Tibial nerve (tissue), 4 donors: Measurements from ENCODE around the gene MRPL4. TPM values are rescaled to one million over a fixed set of nuclear protein-coding genes. Genes with fewer than 3 reads are reported as not detected.

ENCODE experiments used
- DNase-seq, 2 donors: peaks; one replicate each; pipeline ENCODE4 v3.0.0-alpha.2; 2019; ENCODE audit warnings: low spot score in 2 of 2
- H3K27ac ChIP-seq, 4 donors: fragments of 200-600 bp; sonication (generic) in 3 of 4; one replicate each; pipeline ENCODE4 v1.5.1; 2017 to 2019; ENCODE audit warnings: mild to moderate bottlenecking in 1 of 4
- H3K27me3 ChIP-seq, 2 donors: fragments of 200-600 bp; sonication (generic) in 1 of 2; one replicate each; pipeline versions ENCODE4 v1.5.1 to v1.6.0; 2017 to 2019
- H3K36me3 ChIP-seq, 3 donors: fragments of 200-600 bp; sonication (generic); one replicate each; pipeline ENCODE4 v1.5.1; 2018 to 2019
- H3K4me1 ChIP-seq, 4 donors: fragments of 200-600 bp; sonication (generic) in 3 of 4; one replicate each; pipeline ENCODE4 v1.5.1; 2017 to 2019
- H3K4me3 ChIP-seq, 4 donors: fragments of 200-600 bp; sonication (generic) in 3 of 4; one replicate each; pipeline ENCODE4 v1.5.1; 2017 to 2019; ENCODE audit warnings: mild to moderate bottlenecking in 1 of 4, moderate library complexity in 1 of 4
- H3K9me3 ChIP-seq, 4 donors: fragments of 200-600 bp; sonication (generic) in 3 of 4; one replicate each; pipeline ENCODE4 v1.5.1; 2017 to 2019
- EP300 ChIP-seq, 2 donors: sonication (generic); formaldehyde crosslinking; IDR thresholded peaks; one replicate each; pipeline ENCODE4 v1.6.1; 2017; ENCODE audit warnings: antibody characterized with exemption in 2 of 2, mild to moderate bottlenecking in 1 of 2
- POLR2A ChIP-seq, 2 donors: fragments of 450-650 bp; IDR thresholded peaks; one replicate each; pipeline ENCODE4 v1.6.1; 2017; ENCODE audit warnings: antibody characterized with exemption in 2 of 2, mild to moderate bottlenecking in 2 of 2, moderate library complexity in 2 of 2
- WGBS, 2 donors: methylation state at CpG; one replicate each; pipeline ENCODE4 v1.1.5; 2018; 5-methylcytosine and 5-hydroxymethylcytosine counted together
- total RNA-seq, 4 donors: library from RNA; depleted of rRNA; stranded (reverse); fragments of >200 nt; gene quantifications; one replicate each; pipeline ENCODE4 v1.1.0, GENCODE V29; 2016
- TF ChIP-seq, protein P1 (sequence below), 5 experiments: fragments of 200-600 bp in 3 of 5; fragments of 450-650 bp in 2 of 5; sonication (generic) in 3 of 5; IDR thresholded peaks; one replicate each; pipeline ENCODE4 v1.5.1; 2016 to 2019; ENCODE audit warnings: antibody characterized with exemption in 5 of 5, mild to moderate bottlenecking in 3 of 5, moderate library complexity in 2 of 5

MRPL4 gene
- total RNA-seq, 4 donors from 2014 or later, result 37.9 to 83.1 (median 47.8) TPM

DNA sequence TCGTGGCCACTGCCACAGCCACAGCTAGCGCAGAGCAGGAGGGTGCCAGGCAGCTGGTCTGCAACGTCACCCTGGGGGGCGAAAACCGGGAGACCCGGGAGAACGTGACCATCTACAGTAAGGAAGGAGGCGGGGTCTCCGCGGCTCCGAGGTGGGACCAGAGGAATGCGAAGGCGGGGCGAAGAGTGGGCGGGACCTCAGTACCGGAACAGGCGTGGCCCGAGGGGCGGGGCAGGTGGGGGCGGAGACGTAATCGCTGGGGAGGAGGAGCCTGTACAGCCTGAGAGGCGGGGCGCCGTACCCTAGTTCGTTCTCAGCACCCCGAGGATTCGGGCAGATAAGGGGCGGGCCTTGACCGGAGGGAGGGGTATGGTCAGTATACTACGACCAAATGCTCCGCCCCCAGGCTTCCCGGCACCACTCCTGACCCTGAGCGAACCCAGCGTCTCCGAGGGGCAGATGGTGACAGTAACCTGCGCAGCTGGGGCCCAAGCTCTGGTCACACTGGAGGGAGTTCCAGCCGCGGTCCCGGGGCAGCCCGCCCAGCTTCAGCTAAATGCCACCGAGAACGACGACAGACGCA lies 40.3 kb downstream of the MRPL4 start:
- Histone ChIP-seq H3K4me3 (peak overlapping the region in 3 of 4 donors; percentile 0 to 43 (median 19)), H3K4me1 (peaks cover 0 to 89% (median 52%) of the 10 kb centered on the region in 4 donors), H3K27me3 (peaks cover 3 to 97% of the 10 kb centered on the region in 2 donors), H3K36me3 (no peaks in the 10 kb centered on the region), H3K27ac (no peak overlapping the region), H3K9me3 (no peaks in the 10 kb centered on the region)
- 2 to 3% methylated on average over 34 to 41 of the region's 45 CpGs for WGBS, 2 donors
- TF ChIP-seq EP300 (IDR thresholded peaks at IDR 0.05), result no peak
- TF ChIP-seq, protein P1, sequence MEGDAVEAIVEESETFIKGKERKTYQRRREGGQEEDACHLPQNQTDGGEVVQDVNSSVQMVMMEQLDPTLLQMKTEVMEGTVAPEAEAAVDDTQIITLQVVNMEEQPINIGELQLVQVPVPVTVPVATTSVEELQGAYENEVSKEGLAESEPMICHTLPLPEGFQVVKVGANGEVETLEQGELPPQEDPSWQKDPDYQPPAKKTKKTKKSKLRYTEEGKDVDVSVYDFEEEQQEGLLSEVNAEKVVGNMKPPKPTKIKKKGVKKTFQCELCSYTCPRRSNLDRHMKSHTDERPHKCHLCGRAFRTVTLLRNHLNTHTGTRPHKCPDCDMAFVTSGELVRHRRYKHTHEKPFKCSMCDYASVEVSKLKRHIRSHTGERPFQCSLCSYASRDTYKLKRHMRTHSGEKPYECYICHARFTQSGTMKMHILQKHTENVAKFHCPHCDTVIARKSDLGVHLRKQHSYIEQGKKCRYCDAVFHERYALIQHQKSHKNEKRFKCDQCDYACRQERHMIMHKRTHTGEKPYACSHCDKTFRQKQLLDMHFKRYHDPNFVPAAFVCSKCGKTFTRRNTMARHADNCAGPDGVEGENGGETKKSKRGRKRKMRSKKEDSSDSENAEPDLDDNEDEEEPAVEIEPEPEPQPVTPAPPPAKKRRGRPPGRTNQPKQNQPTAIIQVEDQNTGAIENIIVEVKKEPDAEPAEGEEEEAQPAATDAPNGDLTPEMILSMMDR (IDR thresholded peaks at IDR 0.05), result no peak
- TF ChIP-seq POLR2A (IDR thresholded peaks at IDR 0.05), result no peak
- DNase-seq, result peak; percentile 47 to 61

DNA sequence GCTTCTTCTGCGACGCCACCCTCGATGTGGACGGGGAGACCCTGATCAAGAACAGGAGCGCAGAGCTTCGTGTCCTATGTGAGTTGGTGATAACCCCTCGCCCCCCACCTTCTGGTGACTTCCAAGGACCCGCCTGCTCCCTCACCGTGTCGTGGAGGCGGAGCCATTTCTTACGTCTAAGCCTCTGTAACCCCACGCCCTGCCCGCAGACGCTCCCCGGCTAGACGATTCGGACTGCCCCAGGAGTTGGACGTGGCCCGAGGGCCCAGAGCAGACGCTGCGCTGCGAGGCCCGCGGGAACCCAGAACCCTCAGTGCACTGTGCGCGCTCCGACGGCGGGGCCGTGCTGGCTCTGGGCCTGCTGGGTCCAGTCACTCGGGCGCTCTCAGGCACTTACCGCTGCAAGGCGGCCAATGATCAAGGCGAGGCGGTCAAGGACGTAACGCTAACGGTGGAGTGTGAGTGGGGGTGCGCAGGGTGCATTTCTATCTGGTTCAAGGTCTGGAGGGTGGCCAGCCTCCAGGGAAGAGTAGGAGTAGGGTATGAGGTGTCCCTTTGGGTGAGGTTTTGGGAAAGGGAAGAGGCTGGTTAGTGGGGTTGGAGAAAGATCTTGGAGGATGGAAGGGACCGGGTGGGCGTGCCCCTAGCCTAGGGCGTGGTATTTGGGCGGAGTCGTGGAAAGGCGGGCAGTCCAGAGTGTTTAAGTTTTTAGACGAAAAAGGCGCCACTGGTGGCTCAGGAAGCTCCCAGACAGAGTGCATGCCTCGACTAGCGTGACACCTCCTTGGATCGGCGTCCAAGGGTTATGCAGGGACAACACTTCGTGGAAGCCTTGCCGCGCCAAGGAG lies 41.0 kb downstream of the MRPL4 start:
- Histone ChIP-seq H3K9me3 (no peaks in the 10 kb centered on the region), H3K36me3 (no peaks in the 10 kb centered on the region), H3K27me3 (peaks cover 3 to 97% of the 10 kb centered on the region in 2 donors), H3K4me1 (peaks cover 0 to 82% (median 48%) of the 10 kb centered on the region in 4 donors), H3K27ac (no peak overlapping the region), H3K4me3 (peak overlapping the region in 2 of 4 donors; percentile 14 to 43)
- 18 to 24% methylated on average over 23 to 31 of the region's 56 CpGs for WGBS, 2 donors
- no peak for DNase-seq
- TF ChIP-seq POLR2A (IDR thresholded peaks at IDR 0.05) (no peak), EP300 (IDR thresholded peaks at IDR 0.05) (no peak)
- TF ChIP-seq, protein P1 (IDR thresholded peaks at IDR 0.05), result no peak

DNA sequence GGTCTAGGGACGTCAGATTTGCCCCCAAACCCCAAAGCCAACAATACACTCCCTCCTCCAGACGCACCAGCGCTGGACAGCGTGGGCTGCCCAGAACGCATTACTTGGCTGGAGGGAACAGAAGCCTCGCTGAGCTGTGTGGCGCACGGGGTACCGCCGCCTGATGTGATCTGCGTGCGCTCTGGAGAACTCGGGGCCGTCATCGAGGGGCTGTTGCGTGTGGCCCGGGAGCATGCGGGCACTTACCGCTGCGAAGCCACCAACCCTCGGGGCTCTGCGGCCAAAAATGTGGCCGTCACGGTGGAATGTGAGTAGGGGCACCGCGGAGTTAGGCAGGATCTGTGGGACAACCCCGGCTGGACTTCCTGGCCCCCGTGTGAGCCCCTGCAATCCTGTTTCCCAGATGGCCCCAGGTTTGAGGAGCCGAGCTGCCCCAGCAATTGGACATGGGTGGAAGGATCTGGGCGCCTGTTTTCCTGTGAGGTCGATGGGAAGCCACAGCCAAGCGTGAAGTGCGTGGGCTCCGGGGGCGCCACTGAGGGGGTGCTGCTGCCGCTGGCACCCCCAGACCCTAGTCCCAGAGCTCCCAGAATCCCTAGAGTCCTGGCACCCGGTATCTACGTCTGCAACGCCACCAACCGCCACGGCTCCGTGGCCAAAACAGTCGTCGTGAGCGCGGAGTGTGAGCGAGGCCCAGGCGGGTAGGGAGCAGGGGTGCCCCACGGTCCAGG lies 41.8 kb downstream of the MRPL4 start:
- Histone ChIP-seq H3K36me3 (no peaks in the 10 kb centered on the region), H3K4me3 (no peak overlapping the region), H3K27me3 (peaks cover 3 to 97% of the 10 kb centered on the region in 2 donors), H3K4me1 (peaks cover 0 to 74% (median 41%) of the 10 kb centered on the region in 4 donors), H3K9me3 (no peaks in the 10 kb centered on the region), H3K27ac (no peak overlapping the region)
- no peak for TF ChIP-seq POLR2A (IDR thresholded peaks at IDR 0.05)
- no peak for TF ChIP-seq EP300 (IDR thresholded peaks at IDR 0.05)
- TF ChIP-seq, protein P1 (IDR thresholded peaks at IDR 0.05), result no peak
- WGBS, 2 donors, result 17 to 24% methylated on average over 40 to 43 of the region's 49 CpGs
- no peak for DNase-seq

DNA sequence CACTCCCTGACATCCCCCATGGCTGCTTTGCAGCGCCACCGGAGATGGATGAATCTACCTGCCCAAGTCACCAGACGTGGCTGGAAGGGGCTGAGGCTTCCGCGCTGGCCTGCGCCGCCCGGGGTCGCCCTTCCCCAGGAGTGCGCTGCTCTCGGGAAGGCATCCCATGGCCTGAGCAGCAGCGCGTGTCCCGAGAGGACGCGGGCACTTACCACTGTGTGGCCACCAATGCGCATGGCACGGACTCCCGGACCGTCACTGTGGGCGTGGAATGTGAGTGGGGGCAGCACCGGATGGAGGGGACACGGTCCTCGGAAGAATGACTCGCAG lies 42.3 kb downstream of the MRPL4 start:
- peaks cover 0 to 68% (median 35%) of the 10 kb centered on the region in 4 donors for H3K4me1 ChIP-seq
- WGBS, 2 donors, result 6 to 20% methylated on average over 12 to 20 of the region's 25 CpGs
- no peaks in the 10 kb centered on the region for H3K36me3 ChIP-seq
- H3K9me3 ChIP-seq, result no peaks in the 10 kb centered on the region
- no peak overlapping the region for H3K4me3 ChIP-seq
- no peak overlapping the region for H3K27ac ChIP-seq
- peaks cover 3 to 96% of the 10 kb centered on the region in 2 donors for H3K27me3 ChIP-seq
- no peak for DNase-seq
- TF ChIP-seq, protein P1 (IDR thresholded peaks at IDR 0.05), result no peak
- TF ChIP-seq POLR2A (IDR thresholded peaks at IDR 0.05) (no peak), EP300 (IDR thresholded peaks at IDR 0.05) (no peak)
